ENCODE measurements around the gene MPI. TPM values are rescaled to one million over a fixed set of nuclear protein-coding genes. Genes with fewer than 3 reads are reported as not detected.
A peak's percentile ranks its signal among the peaks of the same experiment; 100 is the strongest.
"Not testable (repeated sequence)": the region's sequence is repeated elsewhere in the genome, so short reads cannot be mapped to it uniquely, and the experiment has no call there.

Gene MPI
- total and polyA plus RNA-seq, 9 donors = 28.8 to 55.6 (median 44.7) TPM

DNA sequence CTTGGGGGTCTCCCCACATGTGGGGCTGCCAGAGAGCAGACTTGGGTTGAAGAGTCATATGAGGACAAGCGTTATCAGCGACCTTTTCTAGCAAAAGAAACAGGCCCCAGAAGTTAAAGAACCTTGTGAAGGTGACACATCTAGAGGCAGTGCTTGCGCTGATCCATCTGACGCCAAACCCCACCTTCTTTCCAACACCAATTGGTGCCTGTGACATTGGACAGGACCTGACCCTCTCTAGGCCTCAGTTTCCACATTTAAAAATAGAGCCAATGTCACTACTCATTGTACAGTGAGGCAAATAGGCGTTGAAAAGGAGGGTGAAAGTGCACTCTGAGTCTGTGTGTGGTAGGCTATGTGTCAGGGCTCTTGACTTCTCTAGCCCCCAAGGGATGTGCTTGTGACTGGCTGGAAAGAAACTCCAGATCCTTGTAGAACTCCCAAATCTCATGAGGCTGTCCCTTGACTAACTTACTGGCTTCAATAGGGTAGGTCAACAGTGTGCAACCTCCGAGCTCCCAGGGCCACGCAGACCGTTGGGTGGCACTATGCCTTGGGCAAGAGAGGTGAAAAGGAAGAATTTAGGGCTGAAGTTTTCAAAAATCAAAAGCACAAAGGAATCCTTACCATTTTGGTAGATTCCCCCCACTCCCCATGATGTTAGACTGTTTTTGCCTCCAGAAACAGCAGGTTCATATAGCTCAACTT, 17.5 kb downstream of the MPI start:
- peaks cover 5% of the 10 kb centered on the region for H3K4me1 ChIP-seq (ENCODE audit: insufficient read depth)
- no peaks in the 10 kb centered on the region for H3K9me3 ChIP-seq
- no peaks in the 10 kb centered on the region for H3K36me3 ChIP-seq
- 43 to 46% (median 44%) methylated on average over 8 of the region's 8 CpGs for WGBS, 3 donors
- H3K27me3 ChIP-seq = no peaks in the 10 kb centered on the region
- H3K4me3 ChIP-seq = peak overlapping the region; percentile 76
- TF ChIP-seq POLR2A (IDR thresholded peaks at IDR 0.05) (no peak), EP300 (IDR thresholded peaks at IDR 0.05) (no peak), CTCF (IDR thresholded peaks at IDR 0.05) (no peak)
- peak overlapping the region; percentile 73 to 78 for H3K27ac ChIP-seq
- intact Hi-C loops (cut with DNase I) = loop anchor here in 1 of 4 donors (10.0 kb wide), 1 partner anchor 63 kb away; the partner anchor contains the start of gene ULK3
- no peak for DNase-seq

GRCh38 chr15:74908635-74909034, 18.8 kb downstream of the MPI start:
- no peak for DNase-seq
- no peak overlapping the region for H3K4me3 ChIP-seq
- no peaks in the 10 kb centered on the region for H3K27me3 ChIP-seq
- WGBS, 3 donors = 91 to 95% (median 92%) methylated on average over 4 of the region's 4 CpGs
- H3K4me1 ChIP-seq (ENCODE audit: insufficient read depth) = peaks cover 5% of the 10 kb centered on the region
- H3K9me3 ChIP-seq = no peaks in the 10 kb centered on the region
- no peak overlapping the region for H3K27ac ChIP-seq
- intact Hi-C loops (cut with DNase I) = loop anchor here in 1 of 4 donors (10.0 kb wide), 1 partner anchor 64 kb away; the partner anchor contains the start of gene ULK3
- no peaks in the 10 kb centered on the region for H3K36me3 ChIP-seq
- TF ChIP-seq POLR2A (IDR thresholded peaks at IDR 0.05) (no peak), CTCF (IDR thresholded peaks at IDR 0.05) (no peak), EP300 (IDR thresholded peaks at IDR 0.05) (no peak)

- no peaks in the 10 kb centered on the region for H3K36me3 ChIP-seq
- no peak for DNase-seq
- no peaks in the 10 kb centered on the region for H3K27me3 ChIP-seq
- H3K9me3 ChIP-seq = no peaks in the 10 kb centered on the region
- H3K4me1 ChIP-seq (ENCODE audit: insufficient read depth) = no peaks in the 10 kb centered on the region
- 85 to 89% (median 87%) methylated on average over 9 of the region's 9 CpGs for WGBS, 3 donors
- intact Hi-C loops (cut with DNase I) = no loop called here
- no peak overlapping the region for H3K27ac ChIP-seq
- TF ChIP-seq EP300 (IDR thresholded peaks at IDR 0.05) (no peak), CTCF (IDR thresholded peaks at IDR 0.05) (no peak), POLR2A (IDR thresholded peaks at IDR 0.05) (no peak)
- no peak overlapping the region for H3K4me3 ChIP-seq
Measured at GRCh38 chr15:74913041-74913440, 23.2 kb downstream of the MPI start.

GRCh38 chr15:74913799-74914198, 24.0 kb downstream of the MPI start:
- intact Hi-C loops (cut with DNase I); H3K27ac ChIP-seq; H3K4me1 ChIP-seq (ENCODE audit: insufficient read depth); DNase-seq; H3K36me3 ChIP-seq; H3K27me3 ChIP-seq; H3K9me3 ChIP-seq; H3K4me3 ChIP-seq: not testable (repeated sequence)
- 93 to 94% (median 93%) methylated on average over 8 of the region's 8 CpGs for WGBS, 3 donors

- DNase-seq = no peak
- Histone ChIP-seq H3K9me3 (no peaks in the 10 kb centered on the region), H3K4me1 (ENCODE audit: insufficient read depth) (no peaks in the 10 kb centered on the region), H3K36me3 (no peaks in the 10 kb centered on the region), H3K27ac (no peak overlapping the region), H3K27me3 (no peaks in the 10 kb centered on the region), H3K4me3 (no peak overlapping the region)
- WGBS, 3 donors = 92 to 94% (median 94%) methylated on average over 6 of the region's 6 CpGs
- intact Hi-C loops (cut with DNase I) = no loop called here
- TF ChIP-seq CTCF (IDR thresholded peaks at IDR 0.05) (no peak), EP300 (IDR thresholded peaks at IDR 0.05) (no peak), POLR2A (IDR thresholded peaks at IDR 0.05) (no peak)
Measured at GRCh38 chr15:74917676-74918075, 27.8 kb downstream of the MPI start.
